ENCODE results near the gene ZMYND12. TPM values are rescaled to one million over a fixed set of nuclear protein-coding genes. Genes with fewer than 3 reads are reported as not detected.
"Not testable (repeated sequence)": the region's sequence is repeated elsewhere in the genome, so short reads cannot be mapped to it uniquely, and the experiment has no call there.

Gene ZMYND12
- 2.6 TPM for total RNA-seq
- long read RNA-seq, partial matches to known transcripts = 0 of 2 reads
- long read RNA-seq, other reads (novel, unspliced or antisense) = 2 of 2 reads

GRCh38 chr1:42456010-42456753, at the start of gene ZMYND12, which contains the start of gene PPCS:
ZMYND12 (minus strand) TSS chr1:42456022; CDS start chr1:42455997, 25 bp downstream.
PPCS (plus strand) TSS chr1:42456543; CDS start chr1:42456566, 23 bp downstream.
- peaks cover 30% of the 10 kb centered on the region for H3K4me1 ChIP-seq
- intact Hi-C loops (cut with micrococcal nuclease) = loop anchor here (10.0 kb wide), 1 partner anchor 121 kb away; the partner anchor contains the start of gene FOXJ3

GRCh38 chr1:42504535-42505128, 48.8 kb upstream of the ZMYND12 start:
- Histone ChIP-seq H3K9me3 (replicated peaks) (peaks cover 73% of the 10 kb centered on the region), H3K27me3 (ENCODE audit: low read depth) (no peaks in the 10 kb centered on the region), H3K4me1 (no peaks in the 10 kb centered on the region), H3K27ac (replicated peaks) (no peak overlapping the region), H3K4me3 (no peak overlapping the region), H3K36me3 (peaks cover 69% of the 10 kb centered on the region)
- TF ChIP-seq, protein P1, sequence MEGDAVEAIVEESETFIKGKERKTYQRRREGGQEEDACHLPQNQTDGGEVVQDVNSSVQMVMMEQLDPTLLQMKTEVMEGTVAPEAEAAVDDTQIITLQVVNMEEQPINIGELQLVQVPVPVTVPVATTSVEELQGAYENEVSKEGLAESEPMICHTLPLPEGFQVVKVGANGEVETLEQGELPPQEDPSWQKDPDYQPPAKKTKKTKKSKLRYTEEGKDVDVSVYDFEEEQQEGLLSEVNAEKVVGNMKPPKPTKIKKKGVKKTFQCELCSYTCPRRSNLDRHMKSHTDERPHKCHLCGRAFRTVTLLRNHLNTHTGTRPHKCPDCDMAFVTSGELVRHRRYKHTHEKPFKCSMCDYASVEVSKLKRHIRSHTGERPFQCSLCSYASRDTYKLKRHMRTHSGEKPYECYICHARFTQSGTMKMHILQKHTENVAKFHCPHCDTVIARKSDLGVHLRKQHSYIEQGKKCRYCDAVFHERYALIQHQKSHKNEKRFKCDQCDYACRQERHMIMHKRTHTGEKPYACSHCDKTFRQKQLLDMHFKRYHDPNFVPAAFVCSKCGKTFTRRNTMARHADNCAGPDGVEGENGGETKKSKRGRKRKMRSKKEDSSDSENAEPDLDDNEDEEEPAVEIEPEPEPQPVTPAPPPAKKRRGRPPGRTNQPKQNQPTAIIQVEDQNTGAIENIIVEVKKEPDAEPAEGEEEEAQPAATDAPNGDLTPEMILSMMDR (IDR thresholded peaks at IDR 0.05; ENCODE audit: borderline replicate concordance) = no peak
- DNase-seq = no peak
- intact Hi-C loops (cut with micrococcal nuclease) = no loop called here

More at GRCh38 chr1:42456010-42456753, at the start of gene ZMYND12, which contains the start of gene PPCS:
- peak; percentile 87 for DNase-seq
- no peaks in the 10 kb centered on the region for H3K9me3 ChIP-seq (replicated peaks)
- H3K27me3 ChIP-seq (ENCODE audit: low read depth) = no peaks in the 10 kb centered on the region
- H3K4me3 ChIP-seq = peak within 1 kb of the TSS; percentile 99
- peaks cover 20% of the 10 kb centered on the region for H3K36me3 ChIP-seq
- H3K27ac ChIP-seq (replicated peaks) = peak within 1 kb of the TSS; percentile 98
- TF ChIP-seq, protein P1 (IDR thresholded peaks at IDR 0.05; ENCODE audit: borderline replicate concordance) = peak; percentile 31

- peaks cover 57% of the 10 kb centered on the region for H3K36me3 ChIP-seq
- peaks cover 47% of the 10 kb centered on the region for H3K9me3 ChIP-seq (replicated peaks)
- not testable (repeated sequence) for H3K4me1 ChIP-seq
Observed at GRCh38 chr1:42502031-42502430, 46.2 kb upstream of the ZMYND12 start.

DNA sequence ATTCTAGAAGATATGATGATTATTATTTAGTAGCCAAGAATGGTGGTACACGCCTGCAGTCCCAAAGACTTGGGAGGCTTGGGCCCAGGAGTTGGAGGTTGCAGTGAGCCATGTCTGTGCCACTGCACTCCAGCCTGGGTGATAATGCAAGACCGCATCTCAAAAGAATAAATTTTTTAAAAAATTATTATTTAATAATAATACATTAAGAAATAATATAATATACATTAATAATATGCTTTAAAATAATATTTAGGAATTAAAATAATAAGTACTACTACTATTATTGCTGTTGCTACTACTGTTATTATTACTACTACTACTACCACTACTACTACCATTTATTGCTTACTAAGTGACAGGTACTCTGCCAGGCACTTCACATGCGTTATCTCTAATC, 34.4 kb upstream of the ZMYND12 start:
- Histone ChIP-seq H3K4me3 (no peak overlapping the region), H3K27me3 (ENCODE audit: low read depth) (no peaks in the 10 kb centered on the region), H3K27ac (replicated peaks) (no peak overlapping the region), H3K4me1 (no peaks in the 10 kb centered on the region), H3K9me3 (replicated peaks) (peaks cover 10% of the 10 kb centered on the region), H3K36me3 (peaks cover 6% of the 10 kb centered on the region)
- intact Hi-C loops (cut with micrococcal nuclease) = no loop called here
- no peak for DNase-seq
- TF ChIP-seq, protein P1 (IDR thresholded peaks at IDR 0.05; ENCODE audit: borderline replicate concordance) = no peak

More at GRCh38 chr1:42502031-42502430, 46.2 kb upstream of the ZMYND12 start:
- H3K4me3 ChIP-seq; intact Hi-C loops (cut with micrococcal nuclease); H3K27ac ChIP-seq (replicated peaks); H3K27me3 ChIP-seq (ENCODE audit: low read depth); DNase-seq: not testable (repeated sequence)

DNA sequence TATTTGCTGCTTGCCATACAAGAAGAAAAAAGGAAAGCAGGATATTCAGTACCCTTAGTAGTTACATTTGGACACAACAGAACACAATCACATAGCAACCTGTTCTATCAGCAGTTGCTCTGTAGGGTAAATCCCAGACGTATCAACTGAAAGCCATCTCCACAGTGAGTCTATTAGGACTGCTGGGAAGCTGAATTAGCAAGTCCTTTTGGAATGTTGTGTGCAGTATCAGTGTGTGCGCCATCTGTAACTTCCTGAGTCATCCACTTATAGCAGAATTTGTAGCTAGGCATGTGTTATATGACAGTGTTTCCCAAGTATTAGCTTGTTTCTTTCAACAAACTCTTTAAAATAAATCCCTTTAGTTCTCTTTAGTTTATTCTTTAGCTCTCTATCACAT, 28.6 kb upstream of the ZMYND12 start:
- Histone ChIP-seq H3K36me3 (peaks cover 18% of the 10 kb centered on the region), H3K9me3 (replicated peaks) (no peaks in the 10 kb centered on the region), H3K4me3 (no peak overlapping the region), H3K27ac (replicated peaks) (no peak overlapping the region), H3K4me1 (no peaks in the 10 kb centered on the region), H3K27me3 (ENCODE audit: low read depth) (no peaks in the 10 kb centered on the region)
- no peak for DNase-seq
- TF ChIP-seq, protein P1 (IDR thresholded peaks at IDR 0.05; ENCODE audit: borderline replicate concordance) = no peak
- intact Hi-C loops (cut with micrococcal nuclease) = no loop called here
